Measurements from ENCODE around the gene B3GALNT2.
"Not testable (repeated sequence)": the region's sequence is repeated elsewhere in the genome, so short reads cannot be mapped to it uniquely, and the experiment has no call there.

The B3GALNT2 gene

DNA sequence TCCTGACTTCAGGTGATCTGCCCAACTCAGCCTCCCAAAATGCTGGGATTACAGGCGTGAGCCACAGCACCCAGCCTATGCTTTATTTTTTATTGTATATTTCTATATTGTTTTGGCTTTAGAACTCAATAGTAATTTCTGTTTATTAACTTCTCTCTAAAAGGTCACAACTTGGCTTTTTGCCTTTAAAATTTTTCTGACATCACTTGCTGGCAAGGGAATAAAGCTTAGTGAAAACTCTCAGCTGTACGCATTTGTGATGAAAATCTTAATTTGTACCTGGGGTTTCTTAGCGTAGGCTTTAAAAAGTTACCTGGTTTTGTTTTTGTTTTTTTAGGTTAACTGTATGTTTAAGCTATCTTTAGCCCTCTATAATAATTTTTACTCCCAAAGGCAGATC is 36.2 kb downstream of the B3GALNT2 start:
- Histone ChIP-seq H3K4me1 (ENCODE audit: control insufficient read depth in 1 of 2, insufficient read depth in 1 of 2, low read depth in 1 of 2, low read length in 1 of 2) (no peaks in the 10 kb centered on the region), H3K9me3 (no peaks in the 10 kb centered on the region), H3K36me3 (no peaks in the 10 kb centered on the region), H3K4me3 (ENCODE audit: low read depth in 1 of 2, low read length in 1 of 2) (no peak overlapping the region), H3K27me3 (no peaks in the 10 kb centered on the region), H3K27ac (no peak overlapping the region)
- TF ChIP-seq, protein P1, sequence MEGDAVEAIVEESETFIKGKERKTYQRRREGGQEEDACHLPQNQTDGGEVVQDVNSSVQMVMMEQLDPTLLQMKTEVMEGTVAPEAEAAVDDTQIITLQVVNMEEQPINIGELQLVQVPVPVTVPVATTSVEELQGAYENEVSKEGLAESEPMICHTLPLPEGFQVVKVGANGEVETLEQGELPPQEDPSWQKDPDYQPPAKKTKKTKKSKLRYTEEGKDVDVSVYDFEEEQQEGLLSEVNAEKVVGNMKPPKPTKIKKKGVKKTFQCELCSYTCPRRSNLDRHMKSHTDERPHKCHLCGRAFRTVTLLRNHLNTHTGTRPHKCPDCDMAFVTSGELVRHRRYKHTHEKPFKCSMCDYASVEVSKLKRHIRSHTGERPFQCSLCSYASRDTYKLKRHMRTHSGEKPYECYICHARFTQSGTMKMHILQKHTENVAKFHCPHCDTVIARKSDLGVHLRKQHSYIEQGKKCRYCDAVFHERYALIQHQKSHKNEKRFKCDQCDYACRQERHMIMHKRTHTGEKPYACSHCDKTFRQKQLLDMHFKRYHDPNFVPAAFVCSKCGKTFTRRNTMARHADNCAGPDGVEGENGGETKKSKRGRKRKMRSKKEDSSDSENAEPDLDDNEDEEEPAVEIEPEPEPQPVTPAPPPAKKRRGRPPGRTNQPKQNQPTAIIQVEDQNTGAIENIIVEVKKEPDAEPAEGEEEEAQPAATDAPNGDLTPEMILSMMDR (IDR thresholded peaks at IDR 0.05): no peak

DNA sequence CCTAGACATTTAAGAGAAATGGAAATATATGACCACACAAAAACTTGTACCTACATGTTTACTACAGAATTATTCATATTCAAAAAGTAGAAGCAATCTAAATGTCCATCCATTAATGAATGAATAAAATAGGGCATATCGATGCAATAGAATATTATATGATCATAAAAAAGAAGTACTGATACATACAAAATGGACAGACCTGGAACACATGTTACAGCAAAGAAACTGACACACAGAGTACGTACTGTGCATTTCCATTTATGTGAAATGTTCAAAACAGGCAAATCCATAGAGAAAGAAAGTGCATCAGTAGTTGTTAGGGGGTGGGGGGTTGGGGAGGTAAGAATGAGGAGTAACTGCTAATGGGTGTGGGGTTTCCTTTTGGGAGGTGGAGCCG is 39.2 kb downstream of the B3GALNT2 start:
- Histone ChIP-seq H3K4me3 (ENCODE audit: low read depth in 1 of 2, low read length in 1 of 2) (no peak overlapping the region), H3K36me3 (no peaks in the 10 kb centered on the region), H3K4me1 (ENCODE audit: control insufficient read depth in 1 of 2, insufficient read depth in 1 of 2, low read depth in 1 of 2, low read length in 1 of 2) (no peaks in the 10 kb centered on the region), H3K27ac (no peak overlapping the region), H3K9me3 (no peaks in the 10 kb centered on the region), H3K27me3 (no peaks in the 10 kb centered on the region)
- TF ChIP-seq, protein P1 (IDR thresholded peaks at IDR 0.05): no peak

DNA sequence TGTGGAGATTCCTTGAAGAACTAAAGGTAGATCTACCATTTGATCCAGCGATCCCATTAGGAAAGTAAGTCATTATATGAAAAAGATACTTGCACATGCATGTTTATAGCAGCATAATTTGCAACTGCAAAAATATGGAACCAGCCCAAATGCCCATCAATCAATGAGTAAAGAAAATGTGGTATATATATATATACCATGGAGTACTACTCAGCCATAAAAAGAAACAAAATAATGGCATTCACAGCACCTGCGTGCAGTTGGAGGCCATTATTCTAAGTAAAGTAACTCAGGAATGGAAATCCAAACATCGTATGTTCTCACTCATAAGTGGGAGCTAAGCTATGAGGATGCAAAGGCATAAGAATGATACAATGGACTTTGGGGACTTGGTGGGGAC is 41.4 kb downstream of the B3GALNT2 start:
- not testable (repeated sequence) for H3K27me3 ChIP-seq; H3K27ac ChIP-seq; H3K9me3 ChIP-seq; H3K36me3 ChIP-seq; H3K4me1 ChIP-seq (ENCODE audit: control insufficient read depth in 1 of 2, insufficient read depth in 1 of 2, low read depth in 1 of 2, low read length in 1 of 2); H3K4me3 ChIP-seq (ENCODE audit: low read depth in 1 of 2, low read length in 1 of 2)

DNA sequence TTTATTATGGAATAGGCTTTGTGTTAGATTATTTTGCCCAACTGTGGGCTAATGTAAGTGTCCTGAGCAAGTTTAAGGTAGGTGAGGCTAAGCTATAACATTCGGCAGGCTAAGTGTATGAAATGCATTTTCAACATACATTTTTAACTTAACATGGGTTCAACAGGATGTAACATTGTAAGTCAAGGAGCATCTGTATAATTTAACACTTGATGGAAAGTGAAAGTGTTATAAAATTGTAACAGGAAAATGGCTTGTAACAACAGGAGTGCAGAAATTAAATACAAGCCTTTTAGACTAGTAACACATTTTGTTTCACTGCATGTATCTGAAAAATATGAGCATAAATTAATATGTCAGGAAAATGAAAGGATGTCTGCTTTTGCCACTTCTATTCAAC is 42.3 kb downstream of the B3GALNT2 start:
- TF ChIP-seq, protein P1 (IDR thresholded peaks at IDR 0.05): no peak
- H3K4me3 ChIP-seq (ENCODE audit: low read depth in 1 of 2, low read length in 1 of 2): no peak overlapping the region
- no peaks in the 10 kb centered on the region for H3K4me1 ChIP-seq (ENCODE audit: control insufficient read depth in 1 of 2, insufficient read depth in 1 of 2, low read depth in 1 of 2, low read length in 1 of 2)
- H3K9me3 ChIP-seq: no peaks in the 10 kb centered on the region
- no peak overlapping the region for H3K27ac ChIP-seq
- no peaks in the 10 kb centered on the region for H3K36me3 ChIP-seq
- H3K27me3 ChIP-seq: no peaks in the 10 kb centered on the region

DNA sequence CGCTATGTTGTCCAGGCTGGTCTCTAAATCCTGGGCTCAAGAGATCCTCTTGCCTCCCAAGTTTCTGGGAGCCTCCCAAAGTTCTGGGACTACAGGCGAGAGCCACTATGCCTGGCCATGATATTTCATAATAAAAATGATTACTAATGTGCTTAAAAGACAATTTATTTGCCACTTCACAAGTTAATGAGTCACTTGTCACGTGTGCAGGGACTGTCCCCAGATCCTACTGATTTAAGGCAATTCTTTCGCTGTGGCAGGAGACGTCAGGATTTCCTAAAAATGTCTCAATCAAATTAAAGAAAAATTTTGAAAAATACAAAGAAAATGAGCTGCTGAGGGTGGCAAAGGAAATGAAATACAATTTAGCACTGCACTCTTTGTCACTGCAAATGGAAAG is 43.5 kb downstream of the B3GALNT2 start:
- H3K4me1 ChIP-seq (ENCODE audit: control insufficient read depth in 1 of 2, insufficient read depth in 1 of 2, low read depth in 1 of 2, low read length in 1 of 2): no peaks in the 10 kb centered on the region
- H3K27me3 ChIP-seq: no peaks in the 10 kb centered on the region
- H3K4me3 ChIP-seq (ENCODE audit: low read depth in 1 of 2, low read length in 1 of 2): no peak overlapping the region
- TF ChIP-seq, protein P1 (IDR thresholded peaks at IDR 0.05): no peak
- H3K27ac ChIP-seq: no peak overlapping the region
- no peaks in the 10 kb centered on the region for H3K9me3 ChIP-seq
- no peaks in the 10 kb centered on the region for H3K36me3 ChIP-seq

- H3K27ac ChIP-seq; H3K4me1 ChIP-seq (ENCODE audit: control insufficient read depth in 1 of 2, insufficient read depth in 1 of 2, low read depth in 1 of 2, low read length in 1 of 2); H3K4me3 ChIP-seq (ENCODE audit: low read depth in 1 of 2, low read length in 1 of 2); H3K36me3 ChIP-seq; H3K9me3 ChIP-seq; H3K27me3 ChIP-seq: not testable (repeated sequence)
Observed at GRCh38 chr1:235457856-235458255, 46.4 kb downstream of the B3GALNT2 start.

- H3K27me3 ChIP-seq: no peaks in the 10 kb centered on the region
- no peak overlapping the region for H3K4me3 ChIP-seq (ENCODE audit: low read depth in 1 of 2, low read length in 1 of 2)
- H3K36me3 ChIP-seq: peaks cover under 1% of the 10 kb centered on the region
- TF ChIP-seq, protein P1 (IDR thresholded peaks at IDR 0.05): no peak
- H3K27ac ChIP-seq: no peak overlapping the region
- no peaks in the 10 kb centered on the region for H3K9me3 ChIP-seq
- no peaks in the 10 kb centered on the region for H3K4me1 ChIP-seq (ENCODE audit: control insufficient read depth in 1 of 2, insufficient read depth in 1 of 2, low read depth in 1 of 2, low read length in 1 of 2)
Observed at GRCh38 chr1:235455823-235456222, 48.4 kb downstream of the B3GALNT2 start.
